ENCODE measurements around the gene PLA2G4E.

PLA2G4E gene

DNA sequence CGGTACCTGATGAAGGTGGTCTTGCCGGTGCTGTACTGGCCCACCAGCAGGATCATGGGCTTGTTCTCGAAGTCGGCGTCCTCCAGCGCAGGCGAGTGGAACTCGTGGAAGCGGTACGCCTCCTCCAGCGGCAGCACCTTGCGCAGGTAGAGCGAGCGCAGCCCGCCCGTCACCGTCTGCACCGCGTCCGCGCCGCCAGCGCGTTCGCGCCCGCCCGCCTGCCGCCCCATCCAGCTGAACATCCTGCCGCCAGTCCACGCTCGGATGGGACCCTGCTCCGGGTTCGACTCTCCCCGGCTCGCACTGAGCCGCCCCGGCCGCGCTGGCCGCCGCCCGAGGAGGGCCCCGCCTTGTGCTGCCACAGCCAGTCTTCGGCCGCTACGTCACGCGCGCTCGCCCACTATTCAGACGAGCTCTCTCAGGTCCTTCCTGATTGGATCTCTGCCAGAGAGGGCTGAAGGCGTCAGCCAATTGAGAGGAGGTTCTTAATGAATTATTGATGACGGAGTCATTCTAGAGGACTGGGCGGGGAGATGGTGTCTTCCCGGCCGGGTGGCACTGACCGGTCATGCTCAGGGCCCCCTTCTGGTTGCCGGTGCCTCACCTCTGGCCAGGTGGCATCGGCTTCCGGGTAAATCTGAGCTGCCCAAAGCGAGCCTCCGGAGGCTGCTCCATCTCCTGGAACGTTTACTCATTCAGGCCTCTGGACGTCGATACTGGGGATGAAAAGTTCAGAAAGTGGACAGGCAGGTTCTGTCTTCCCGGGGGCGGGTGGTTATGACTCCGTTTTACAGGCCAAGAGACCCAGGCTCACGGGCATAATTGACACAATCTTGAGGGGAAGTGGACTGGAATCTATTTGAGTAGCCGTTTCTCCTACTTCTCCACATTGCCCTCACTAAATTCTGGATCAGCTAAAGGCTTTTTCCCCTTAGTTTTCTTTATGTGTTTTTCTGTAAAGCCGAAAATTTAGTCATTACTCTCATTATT lies 48.3 kb downstream of the PLA2G4E start, which contains the start of gene EHD4:
TSS of gene EHD4 (minus strand) at position 305 of the 990 bp plus-strand sequence. CDS start at position 242, 63 bp downstream.
- peak; percentile 96 for DNase-seq

DNA sequence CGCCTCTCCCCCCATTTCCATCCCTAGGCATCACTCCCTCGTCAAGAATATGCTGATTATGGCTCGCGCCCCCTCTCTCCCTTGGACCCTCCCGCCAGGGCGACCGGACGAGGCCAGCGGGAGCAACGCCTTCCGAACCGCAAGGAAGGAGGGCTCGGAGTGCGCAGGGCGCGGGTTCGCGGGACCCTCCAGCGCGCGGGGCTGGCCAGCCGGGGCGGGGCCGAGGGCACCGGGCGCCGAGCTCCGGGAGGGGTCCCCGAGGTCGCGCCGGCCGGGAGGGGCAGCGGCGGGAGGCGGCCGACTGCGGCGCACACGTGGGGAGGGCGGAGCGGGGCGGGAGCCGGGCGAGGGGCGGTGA lies 49.0 kb downstream of the PLA2G4E start:
- DNase-seq, result no peak

DNA sequence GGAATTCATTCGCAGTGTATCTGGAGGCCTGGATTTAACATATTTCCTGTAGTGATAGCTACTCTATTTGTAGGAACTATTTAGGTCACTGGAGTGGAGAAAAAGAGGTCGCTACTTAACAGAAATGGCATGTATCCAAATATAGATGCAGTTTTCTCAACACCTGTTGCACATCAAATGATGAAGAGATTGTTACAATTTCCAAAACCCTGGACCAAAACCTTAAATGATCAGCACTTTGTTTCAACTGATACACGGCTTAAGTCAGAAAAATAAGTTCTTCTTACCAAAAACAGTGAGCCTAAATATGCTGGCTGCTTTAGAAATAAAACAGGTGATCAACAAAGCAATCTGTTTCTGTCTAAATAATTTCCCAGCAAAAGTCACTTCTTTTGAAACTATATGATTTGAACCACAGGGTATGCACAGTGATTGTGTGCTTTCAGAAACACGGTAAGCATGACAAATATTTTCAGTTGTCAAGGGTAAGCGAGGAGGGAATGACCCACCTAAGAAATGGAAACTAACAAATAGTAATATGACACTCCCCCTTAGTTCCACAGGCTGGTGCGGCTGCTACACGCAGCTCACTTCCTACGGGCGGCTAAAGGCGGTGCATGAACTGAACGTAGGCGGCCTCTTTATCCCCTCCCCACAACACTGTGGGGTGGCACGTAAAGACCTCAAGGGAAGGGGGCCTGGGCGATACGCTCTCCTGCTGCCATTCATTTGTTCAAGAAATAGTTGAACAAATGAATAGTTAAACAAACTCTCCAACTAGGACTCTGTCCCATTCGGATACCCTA lies 49.5 kb downstream of the PLA2G4E start:
- DNase-seq, result peak; percentile 73

DNA sequence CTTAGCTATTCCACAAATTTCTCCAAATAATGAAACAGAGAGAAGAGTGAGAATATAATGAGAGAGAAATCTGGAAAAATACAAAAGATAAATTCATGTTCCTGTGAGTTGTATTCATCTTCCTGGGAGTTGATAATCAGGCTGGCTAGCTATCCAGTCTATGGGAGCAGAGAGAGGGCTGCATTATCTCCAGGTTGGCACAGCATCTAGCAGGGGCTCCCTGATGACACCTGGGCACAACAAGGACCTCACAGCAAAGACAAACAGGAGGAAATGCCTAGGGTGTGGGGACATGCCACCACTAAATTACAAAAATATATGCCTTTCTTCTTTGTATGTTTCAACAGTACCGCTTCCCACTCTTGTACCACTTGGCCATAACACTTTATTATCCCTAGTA lies 50.4 kb downstream of the PLA2G4E start:
- no peak for DNase-seq

DNA sequence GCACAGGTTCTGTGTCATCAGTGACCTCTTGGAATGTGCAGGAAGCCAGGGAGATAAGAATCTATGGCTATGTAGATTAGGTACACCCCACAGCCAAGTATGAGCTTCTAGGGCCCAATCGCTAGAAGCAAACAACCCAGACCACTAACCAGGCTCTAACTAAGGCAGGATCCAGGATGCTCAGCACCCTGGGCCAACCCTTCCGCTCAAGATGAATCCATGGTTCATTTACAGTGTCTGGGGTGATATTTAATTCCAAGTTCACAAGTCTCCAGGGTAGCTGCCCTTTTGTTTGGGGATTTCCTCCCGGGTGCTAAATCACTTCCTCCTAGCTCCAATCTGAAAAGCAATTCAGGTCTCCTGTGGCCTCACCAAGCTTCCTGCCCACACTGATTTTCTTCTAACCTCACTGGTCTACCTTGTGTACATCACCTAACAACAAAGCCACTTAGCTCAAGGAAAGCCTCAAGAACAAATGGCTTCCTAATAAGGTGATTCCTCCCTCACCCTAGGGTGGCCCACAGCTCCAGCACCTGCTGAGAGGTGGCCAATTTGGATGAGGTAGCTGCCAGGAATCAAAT lies 50.9 kb downstream of the PLA2G4E start:
- DNase-seq, result peak; percentile 40

DNA sequence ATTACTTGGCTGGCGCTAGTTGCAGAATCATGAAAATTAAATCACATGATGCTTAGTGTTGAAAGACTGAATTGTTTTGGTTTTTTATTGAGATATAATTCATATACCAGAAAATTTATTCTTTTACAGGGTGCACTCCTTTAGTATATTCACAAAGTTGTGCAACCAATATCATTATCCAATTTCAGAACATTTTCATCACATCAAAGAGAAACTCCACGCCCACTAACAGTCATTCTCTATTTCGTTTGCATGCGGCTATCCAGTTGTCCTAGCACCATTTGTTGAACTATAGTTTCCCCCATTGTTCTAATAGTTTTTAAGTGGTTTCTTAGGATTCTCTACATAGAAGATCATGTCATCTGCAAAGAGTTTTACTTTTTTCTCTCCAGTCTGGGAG lies 52.1 kb downstream of the PLA2G4E start:
- no peak for DNase-seq

DNA sequence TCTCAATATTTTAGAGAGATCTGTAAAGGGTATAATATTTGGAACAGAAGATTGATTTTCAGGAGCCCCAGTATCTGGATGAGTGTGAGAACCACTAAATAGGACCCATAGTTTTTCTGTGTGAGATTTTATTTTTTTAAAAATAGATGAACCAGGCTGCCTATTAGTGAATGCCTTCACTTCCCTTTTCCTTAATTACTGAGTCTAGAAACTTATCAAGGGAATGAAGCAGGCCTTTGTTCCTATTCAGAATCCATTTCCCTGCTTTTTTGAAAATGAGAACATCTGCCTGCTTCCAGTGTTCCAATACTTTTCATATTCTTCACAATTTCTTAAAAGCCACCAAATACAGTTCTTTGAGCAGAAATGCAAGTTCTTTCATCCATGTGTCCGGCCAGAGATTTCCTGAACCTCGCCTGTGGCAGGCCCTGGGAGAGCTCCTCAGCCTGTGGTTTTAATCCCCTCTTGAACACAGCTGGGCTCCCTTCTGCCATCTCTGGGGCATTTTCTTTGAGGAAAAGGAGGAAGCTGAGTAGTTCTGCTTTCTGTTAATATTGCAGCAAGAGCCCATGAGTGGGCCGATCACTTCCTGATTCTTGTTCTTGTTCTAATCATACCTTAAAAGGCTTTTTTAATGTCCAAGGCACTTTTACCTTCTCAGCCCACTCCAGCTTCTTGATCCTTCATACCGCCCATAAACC lies 53.2 kb downstream of the PLA2G4E start:
- DNase-seq, result no peak

DNA sequence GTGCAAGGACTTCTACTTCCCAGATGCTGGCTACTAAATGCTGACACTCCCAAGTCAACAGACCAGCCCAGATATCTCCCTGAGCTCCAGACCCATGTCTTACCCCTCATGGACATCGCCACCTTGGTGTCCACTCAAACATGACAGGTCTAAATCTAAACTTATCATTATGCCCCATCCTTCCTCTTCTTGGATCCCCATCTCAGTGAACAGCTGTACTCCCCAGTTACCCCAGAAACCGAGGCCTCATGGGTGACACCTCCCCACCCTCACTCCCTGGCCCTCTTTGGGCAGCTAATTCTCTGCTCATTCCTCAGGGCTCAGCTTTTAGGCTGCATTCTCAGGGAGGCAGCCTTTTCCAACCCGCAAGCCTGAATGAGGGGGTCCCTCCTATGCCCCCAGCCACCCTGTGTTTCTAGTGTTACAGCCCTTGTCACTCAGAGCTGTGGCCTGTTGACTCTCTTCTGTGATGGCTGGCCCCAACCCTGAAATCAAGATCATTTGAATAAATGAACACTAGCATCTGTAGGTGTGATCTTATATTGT lies 53.8 kb downstream of the PLA2G4E start:
- no peak for DNase-seq

DNA sequence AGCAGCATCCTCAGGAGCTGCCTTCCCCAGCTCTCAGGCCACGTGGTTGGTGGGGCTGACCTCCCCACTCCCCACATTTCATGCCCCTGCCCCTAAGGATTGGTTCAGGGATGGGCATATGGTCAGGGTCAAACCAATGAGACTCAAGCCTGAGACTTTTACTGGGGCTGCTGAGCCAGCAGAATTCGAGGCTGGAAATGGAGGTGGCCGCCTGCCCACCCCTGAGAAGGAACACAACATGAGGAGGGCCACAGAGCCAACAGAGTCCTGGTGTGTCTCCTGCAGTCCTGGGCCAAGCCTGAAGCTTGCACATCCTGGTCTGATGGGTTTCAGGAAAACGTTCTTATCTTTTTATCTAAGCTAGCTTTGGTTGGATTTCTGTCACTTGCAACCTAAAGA lies 54.4 kb downstream of the PLA2G4E start:
- DNase-seq, result no peak

DNA sequence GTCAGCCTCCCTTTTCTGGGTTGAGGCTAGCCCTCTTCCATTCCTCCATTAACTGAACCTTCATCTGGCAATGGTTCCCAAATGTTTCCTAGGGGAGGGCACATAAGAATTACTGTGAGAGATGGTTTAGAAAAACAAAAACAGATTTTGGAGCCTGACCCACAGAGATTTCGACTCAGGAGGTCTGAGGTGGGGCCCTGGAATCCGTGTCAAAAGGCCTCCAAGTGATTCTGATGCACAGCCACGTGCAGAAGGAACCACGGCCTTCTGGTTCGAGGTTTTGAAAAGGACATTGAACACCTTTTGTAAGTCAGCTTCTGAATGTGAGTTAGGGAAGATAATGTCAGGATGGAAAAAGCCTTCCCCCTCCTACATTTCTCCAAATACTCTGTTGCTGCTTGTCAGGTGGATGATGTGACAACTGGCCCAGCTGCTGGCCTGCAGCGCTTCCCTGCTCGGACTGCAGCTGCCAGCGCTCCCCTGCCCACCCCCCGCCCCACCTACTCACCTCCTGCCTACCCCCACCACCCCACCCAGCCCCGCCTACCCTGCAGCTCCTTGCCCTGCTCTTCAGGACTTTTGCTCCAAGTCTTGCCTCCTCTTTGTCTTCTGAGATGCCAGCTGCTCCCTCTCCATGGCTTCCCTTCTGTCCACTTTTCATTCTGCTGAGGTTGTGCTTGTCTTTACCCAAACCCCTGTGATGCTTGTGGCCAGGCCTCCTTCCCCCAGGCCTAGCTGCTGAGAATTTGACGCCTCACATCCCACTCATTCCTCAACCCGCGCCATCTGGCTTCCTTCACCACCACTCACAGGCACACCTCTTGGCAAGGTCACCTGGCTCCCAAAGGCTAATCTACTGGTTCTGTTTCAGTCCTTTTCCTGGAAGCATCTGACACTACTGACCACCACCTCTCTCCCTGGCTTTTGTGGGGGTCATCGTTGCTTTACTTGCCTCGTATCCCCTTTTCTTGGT lies 55.1 kb downstream of the PLA2G4E start:
- no peak for DNase-seq

DNA sequence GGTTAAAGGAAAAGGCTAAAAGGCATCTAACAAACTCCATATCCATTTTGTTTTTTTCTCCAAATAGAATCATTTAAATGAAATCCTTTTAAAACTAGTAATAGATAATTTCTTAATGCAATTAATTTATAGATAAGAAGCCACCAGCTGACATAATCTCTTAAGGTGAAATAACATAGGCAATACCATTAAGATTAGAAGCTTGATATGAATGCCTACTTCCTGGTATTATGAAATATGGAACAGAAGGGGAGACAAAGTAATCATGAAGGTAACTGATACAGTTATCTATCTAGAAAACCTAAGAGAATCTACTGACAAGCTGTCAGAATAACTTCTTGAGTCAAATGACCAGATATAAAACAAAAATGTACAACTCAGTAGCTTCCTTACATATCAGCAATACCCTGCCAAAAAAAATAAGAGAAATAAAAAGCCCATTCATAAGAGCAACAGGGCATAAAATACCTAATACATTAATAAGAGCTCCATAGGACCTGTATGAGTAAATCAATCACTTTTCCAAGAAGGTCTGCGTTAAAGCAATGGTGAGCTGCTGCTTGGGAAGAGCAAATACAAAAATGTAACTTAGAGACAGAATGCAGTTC lies 59.1 kb downstream of the PLA2G4E start:
- DNase-seq, result no peak

DNA sequence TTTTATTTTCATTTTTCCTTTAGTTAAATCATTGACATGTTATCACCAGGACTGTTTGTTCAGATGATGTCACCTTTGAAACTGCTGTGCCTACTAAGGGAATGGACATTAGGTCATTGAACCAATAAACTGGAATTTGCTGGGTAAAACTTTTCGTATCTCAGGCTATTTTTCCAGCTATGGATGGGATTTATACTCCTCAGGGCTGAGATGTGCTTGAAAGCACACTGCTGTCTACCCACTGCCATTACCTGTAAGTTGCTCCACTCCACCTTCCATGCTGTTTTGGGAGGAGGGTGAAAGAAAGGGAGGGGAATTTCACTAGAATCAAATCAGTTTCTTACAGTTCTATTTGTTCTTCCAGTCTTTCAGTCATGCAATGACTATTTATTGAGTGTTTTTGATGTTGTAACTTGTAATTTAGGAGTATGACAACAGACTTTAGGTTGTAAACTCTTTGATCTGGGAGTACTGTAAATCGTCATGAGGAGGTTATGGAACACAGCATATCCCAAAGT lies 59.8 kb downstream of the PLA2G4E start:
- DNase-seq, result no peak

DNA sequence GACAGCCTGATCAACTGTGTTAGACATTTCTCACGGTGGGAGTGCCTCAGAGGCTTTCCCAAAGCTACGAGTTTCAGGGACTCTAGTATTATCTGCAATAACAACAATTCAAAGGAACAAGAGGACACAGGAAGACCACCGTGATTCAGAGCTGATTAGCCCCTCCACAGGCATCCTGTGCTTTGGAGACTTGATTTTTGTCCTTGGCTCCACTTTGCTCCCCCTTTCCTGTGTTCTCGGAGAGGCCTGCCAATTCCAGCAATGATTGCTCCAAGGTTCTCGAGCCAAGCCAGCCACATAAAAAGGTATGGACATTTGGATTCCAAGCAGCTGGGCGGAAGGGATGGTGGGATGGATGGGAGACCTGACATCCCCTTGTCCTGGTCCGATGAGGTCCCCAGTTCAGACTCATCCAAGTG lies 62.8 kb downstream of the PLA2G4E start:
- no peak for DNase-seq

DNA sequence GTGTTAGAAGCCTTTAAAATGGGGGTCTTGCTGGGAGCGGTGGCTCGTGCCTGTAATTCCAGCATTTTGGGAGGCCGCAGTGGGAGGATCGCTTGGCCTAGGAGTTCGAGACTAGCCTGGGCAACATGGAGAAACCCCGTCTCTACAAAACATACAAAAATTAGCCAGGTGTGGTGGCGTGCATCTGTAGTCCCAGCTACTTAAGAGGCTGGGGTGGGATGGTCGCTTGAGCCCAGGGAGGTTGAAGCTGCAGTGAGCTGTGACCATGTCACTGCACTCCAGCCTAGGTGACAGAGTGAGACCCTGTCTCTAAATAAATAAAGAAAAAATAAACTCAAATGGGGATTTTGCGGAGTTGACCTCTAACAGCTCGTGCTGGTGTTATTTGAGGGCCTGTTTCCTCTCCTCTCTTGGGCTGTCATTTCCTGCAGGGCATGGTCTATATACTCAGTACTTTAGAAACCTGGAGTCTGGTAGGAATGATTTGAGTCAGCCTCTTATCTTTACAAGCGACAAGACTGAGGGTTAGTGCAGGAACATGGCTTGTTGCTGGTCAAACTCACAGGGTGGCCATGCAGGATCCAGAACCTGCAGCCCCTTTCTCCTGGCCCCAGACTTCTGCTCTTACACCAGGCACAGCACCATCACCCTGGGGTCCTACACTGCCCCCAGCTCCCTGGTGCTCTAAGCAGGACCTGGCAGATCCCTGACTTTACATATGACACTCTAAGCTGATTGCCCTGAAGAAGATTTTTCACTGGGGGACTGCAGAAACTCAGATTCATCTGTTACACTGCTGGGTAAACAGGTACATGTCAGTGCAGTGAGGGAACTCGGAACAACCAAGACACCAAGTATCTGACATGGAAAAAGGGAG lies 63.6 kb downstream of the PLA2G4E start:
- DNase-seq, result no peak

DNA sequence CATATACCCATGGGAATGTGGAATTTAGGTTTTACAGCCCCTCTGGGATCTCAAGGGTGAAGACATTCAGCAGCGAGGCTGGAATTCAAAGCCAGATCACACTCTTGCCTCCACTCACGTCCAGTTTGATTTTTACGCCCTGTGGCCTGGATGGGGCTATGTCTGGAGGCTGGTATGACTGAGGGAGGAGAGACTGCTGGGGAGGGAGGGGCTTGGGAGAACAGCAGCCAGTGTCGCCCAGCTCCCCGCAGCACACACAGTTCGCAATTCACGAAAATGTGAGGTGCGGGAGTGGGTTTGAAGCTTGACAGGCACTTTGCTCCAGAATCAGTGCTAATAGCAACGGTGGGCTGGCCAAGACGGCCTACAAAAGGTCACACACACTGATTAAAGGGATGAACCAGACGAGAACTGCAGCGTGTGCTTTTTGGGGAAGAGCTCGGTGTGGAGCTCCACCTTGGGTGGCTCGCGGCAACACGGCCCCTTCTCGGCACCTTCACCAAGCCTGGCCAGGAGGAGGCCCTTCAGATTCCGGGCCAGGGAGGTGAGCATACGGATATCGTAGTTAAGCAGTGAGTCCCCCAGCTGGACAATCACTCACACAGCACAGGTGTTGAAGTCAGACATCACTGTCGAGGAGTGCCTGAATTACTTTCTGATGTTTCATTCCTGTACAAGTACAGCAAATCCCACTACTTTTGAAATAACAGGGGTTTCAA lies 64.9 kb downstream of the PLA2G4E start:
- DNase-seq, result no peak

DNA sequence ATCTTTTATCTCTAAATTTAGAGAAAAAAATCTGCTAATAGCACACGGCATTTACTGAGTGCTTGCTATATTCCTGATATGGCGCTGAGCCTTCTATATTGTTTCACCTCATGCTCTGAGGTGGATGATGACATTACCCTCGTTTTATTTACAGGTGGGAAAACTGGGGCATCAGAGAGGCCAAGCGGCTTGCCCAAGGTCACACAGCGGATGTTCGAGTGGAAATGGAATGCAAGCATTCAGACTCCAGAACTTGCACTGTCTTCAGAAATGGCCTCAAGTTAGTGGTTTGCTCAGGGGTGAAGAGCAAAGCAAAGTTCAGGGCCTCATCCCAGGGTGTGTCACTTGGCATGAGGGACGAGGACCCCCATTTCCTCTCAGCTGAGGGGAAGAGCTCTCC lies 65.7 kb downstream of the PLA2G4E start:
- DNase-seq, result no peak

DNA sequence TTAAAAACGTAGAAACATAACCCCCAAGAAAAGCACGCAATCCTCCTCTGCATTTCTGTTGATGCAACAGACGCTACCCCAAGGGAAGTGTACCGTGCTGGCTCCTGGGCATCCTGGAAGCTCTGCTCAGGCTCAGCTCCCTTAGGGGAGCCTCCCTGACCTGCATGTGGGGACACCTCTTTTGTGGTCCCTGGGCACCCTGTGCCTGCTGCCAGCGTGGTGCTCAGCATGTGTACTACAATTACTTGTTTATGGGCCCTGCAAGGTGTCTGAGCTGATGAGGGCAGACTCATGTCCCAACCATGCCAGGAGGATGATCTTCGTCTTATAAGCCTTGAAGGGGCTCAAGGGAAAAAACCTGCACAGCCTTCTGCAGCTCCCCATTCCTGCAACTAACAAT lies 66.8 kb downstream of the PLA2G4E start:
- DNase-seq, result no peak

DNA sequence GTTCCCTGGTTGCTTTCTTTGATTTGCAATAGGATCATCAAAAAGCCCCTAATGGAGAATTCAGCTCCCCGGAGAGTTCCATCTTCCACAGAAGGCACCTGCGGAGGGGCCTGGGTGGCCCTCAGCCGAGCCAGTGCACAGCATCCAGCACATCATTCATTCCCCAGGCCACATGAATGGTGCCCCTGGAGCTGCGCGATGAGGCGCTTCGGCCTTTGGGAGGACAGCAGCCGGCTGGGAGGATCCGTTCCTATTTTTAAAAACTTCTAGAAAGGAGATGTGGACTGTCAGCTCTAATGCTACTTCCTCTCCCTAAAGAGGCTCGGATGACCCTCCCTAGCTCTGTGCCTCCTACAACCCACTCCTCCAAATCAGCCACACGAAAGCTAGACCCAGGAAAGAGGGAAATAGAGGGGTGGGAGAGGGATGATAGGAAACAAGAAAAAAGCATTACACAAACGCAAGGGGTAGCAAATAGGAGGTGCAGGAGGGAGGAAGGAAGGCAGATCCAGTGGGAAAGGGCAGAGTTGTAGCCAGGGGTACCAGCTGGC lies 68.8 kb downstream of the PLA2G4E start:
- no peak for DNase-seq

Measured in CD4-positive, alpha-beta T cell treated with Interleukin-6 for 4 hours (primary cell).